GM23338 (cell line): ENCODE results near the gene ALDH16A1. TPM values are rescaled to one million over a fixed set of nuclear protein-coding genes. Genes with fewer than 3 reads are reported as not detected.

Experiments
- ATAC-seq: fragments of 200-7000 bp; cut with Tn5 transposase; 3 replicates; pipeline ENCODE4 v1.9.1; 2020
- DNase-seq: peaks from one replicate; pipeline ENCODE4 v3.0.0-alpha.2; 2015; ENCODE audit warnings: low spot score
- H2AFZ ChIP-seq: fragments of 200-600 bp; sonication (generic); 2 replicates; pipeline ENCODE4 v1.8.0; 2016; ENCODE audit warnings: antibody characterized with exemption, mild to moderate bottlenecking, moderate library complexity
- H3F3A ChIP-seq: fragments of 200-600 bp; sonication (generic); replicated peaks from 2 replicates; pipeline ENCODE4 v1.8.0; 2017; ENCODE audit warnings: antibody characterized with exemption, mixed run types, low read depth
- H3K27ac ChIP-seq: fragments of 200-600 bp; sonication (generic); 2 replicates; pipeline ENCODE4 v1.6.1; 2016; ENCODE audit warnings: low read depth
- H3K27me3 ChIP-seq: fragments of 200-600 bp; sonication (generic); 2 replicates; pipeline ENCODE4 v1.8.0; 2016; ENCODE audit warnings: mild to moderate bottlenecking, mixed run types, moderate library complexity; ENCODE audit not compliant: insufficient read depth
- H3K36me3 ChIP-seq: fragments of 200-600 bp; sonication (generic); 2 replicates; pipeline ENCODE4 v1.8.0; 2016; ENCODE audit warnings: mild to moderate bottlenecking; ENCODE audit not compliant: insufficient read depth
- H3K4me1 ChIP-seq: fragments of 200-600 bp; sonication (generic); 2 replicates; pipeline ENCODE4 v1.8.0; 2016; ENCODE audit warnings: mild to moderate bottlenecking, moderate library complexity; ENCODE audit not compliant: insufficient read depth
- H3K4me2 ChIP-seq: fragments of 200-600 bp; sonication (generic); 2 replicates; pipeline ENCODE4 v1.7.1; 2017; ENCODE audit warnings: mixed run types
- H3K4me3 ChIP-seq: fragments of 200-600 bp; sonication (generic); 2 replicates; pipeline ENCODE4 v1.6.1; 2016; ENCODE audit warnings: mixed run types
- H3K79me2 ChIP-seq: fragments of 200-600 bp; sonication (generic); replicated peaks from 2 replicates; pipeline ENCODE4 v1.8.0; 2017; ENCODE audit warnings: mild to moderate bottlenecking; ENCODE audit not compliant: insufficient read depth
- H3K9me2 ChIP-seq: fragments of 200-600 bp; sonication (generic); 2 replicates; pipeline ENCODE4 v1.8.0; 2017; ENCODE audit not compliant: insufficient read depth
- H4K20me1 ChIP-seq: fragments of 200-600 bp; sonication (generic); replicated peaks from 2 replicates; pipeline ENCODE4 v1.8.0; 2017; ENCODE audit warnings: mild to moderate bottlenecking; ENCODE audit not compliant: insufficient read depth
- H3K27ac Mint-ChIP-seq: 2 replicates; pipeline ENCODE4 v1.8.0; 2020; ENCODE audit warnings: inconsistent platforms, mild to moderate bottlenecking, moderate library complexity, mixed read lengths
- H3K27me3 Mint-ChIP-seq: 3 replicates; pipeline ENCODE4 v1.8.0; 2022; ENCODE audit warnings: low read depth, mild to moderate bottlenecking, moderate library complexity, mixed read lengths, inconsistent platforms; ENCODE audit not compliant: insufficient read depth, poor library complexity
- H3K36me3 Mint-ChIP-seq: 3 replicates; pipeline ENCODE4 v1.8.0; 2021; ENCODE audit warnings: low read depth, mild to moderate bottlenecking, inconsistent platforms, moderate library complexity, mixed read lengths
- H3K4me1 Mint-ChIP-seq: 3 replicates; pipeline ENCODE4 v1.8.0; 2020; ENCODE audit warnings: mild to moderate bottlenecking, inconsistent platforms, mixed read lengths
- H3K4me3 Mint-ChIP-seq: 3 replicates; pipeline ENCODE4 v1.8.0; 2021; ENCODE audit warnings: moderate library complexity, mild to moderate bottlenecking, inconsistent platforms, mixed read lengths
- H3K9me3 Mint-ChIP-seq: 3 replicates; pipeline ENCODE4 v1.8.0; 2020; ENCODE audit warnings: moderate library complexity, mild to moderate bottlenecking, inconsistent platforms, mixed read lengths
- CREB1 ChIP-seq: fragments of 250-450 bp; sonication (Bioruptor Pico); IDR thresholded peaks from 2 replicates; pipeline ENCODE4 v1.5.0; 2020; ENCODE audit warnings: low read depth, mild to moderate bottlenecking, moderate library complexity
- EZH2 ChIP-seq: fragments of 200-600 bp; sonication (generic); IDR thresholded peaks from one replicate; pipeline ENCODE4 v1.8.0; 2017; ENCODE audit warnings: antibody characterized with exemption, mild to moderate bottlenecking, low read depth; ENCODE audit not compliant: unreplicated experiment
- EZH2phosphoT487 ChIP-seq: fragments of 200-600 bp; sonication (generic); IDR thresholded peaks from one replicate; pipeline ENCODE4 v1.8.1; 2018; ENCODE audit warnings: antibody characterized with exemption; ENCODE audit not compliant: unreplicated experiment
- JUNB ChIP-seq: IDR thresholded peaks from one replicate; pipeline ENCODE4 v1.6.1; 2016; ENCODE audit warnings: antibody characterized with exemption; ENCODE audit not compliant: unreplicated experiment
- NANOG ChIP-seq: IDR thresholded peaks from 2 replicates; pipeline ENCODE4 v1.6.1; 2016; ENCODE audit warnings: antibody characterized with exemption, borderline replicate concordance
- STAT1 ChIP-seq: IDR thresholded peaks from one replicate; pipeline ENCODE4 v1.6.1; 2016; ENCODE audit warnings: antibody characterized with exemption; ENCODE audit not compliant: unreplicated experiment
- ZNF114 ChIP-seq: fragments of 250-450 bp; sonication (Bioruptor Pico); IDR thresholded peaks from 2 replicates; pipeline ENCODE4 v1.5.0; 2020; ENCODE audit warnings: mild to moderate bottlenecking, moderate library complexity
- ZNF331 ChIP-seq: fragments of 250-450 bp; sonication (Bioruptor Pico); IDR thresholded peaks from 2 replicates; pipeline ENCODE4 v1.5.0; 2020; ENCODE audit warnings: low read depth, mild to moderate bottlenecking, moderate library complexity
- polyA plus RNA-seq: library from polyadenylated mRNA; unstranded; fragments of >200 nt; fragmentation: Nextera tagmentation; extraction: Ambion mirVana; gene quantifications from 2 replicates; pipeline ENCODE4 v1.2.1, GENCODE V29; 2016
- total RNA-seq: library from RNA; depleted of rRNA; stranded (reverse); fragments of >200 nt; shearing (Covaris generic); gene quantifications from 2 replicates; pipeline ENCODE4 v1.2.3, GENCODE V29; 2014
- TF ChIP-seq, protein P1 (sequence below): IDR thresholded peaks from one replicate; pipeline ENCODE4 v1.6.1; 2018; ENCODE audit warnings: antibody characterized with exemption; ENCODE audit not compliant: unreplicated experiment

Gene ALDH16A1
- total and polyA plus RNA-seq, 2 experiments from 2014 or later = 16.8 to 57.3 TPM

DNA sequence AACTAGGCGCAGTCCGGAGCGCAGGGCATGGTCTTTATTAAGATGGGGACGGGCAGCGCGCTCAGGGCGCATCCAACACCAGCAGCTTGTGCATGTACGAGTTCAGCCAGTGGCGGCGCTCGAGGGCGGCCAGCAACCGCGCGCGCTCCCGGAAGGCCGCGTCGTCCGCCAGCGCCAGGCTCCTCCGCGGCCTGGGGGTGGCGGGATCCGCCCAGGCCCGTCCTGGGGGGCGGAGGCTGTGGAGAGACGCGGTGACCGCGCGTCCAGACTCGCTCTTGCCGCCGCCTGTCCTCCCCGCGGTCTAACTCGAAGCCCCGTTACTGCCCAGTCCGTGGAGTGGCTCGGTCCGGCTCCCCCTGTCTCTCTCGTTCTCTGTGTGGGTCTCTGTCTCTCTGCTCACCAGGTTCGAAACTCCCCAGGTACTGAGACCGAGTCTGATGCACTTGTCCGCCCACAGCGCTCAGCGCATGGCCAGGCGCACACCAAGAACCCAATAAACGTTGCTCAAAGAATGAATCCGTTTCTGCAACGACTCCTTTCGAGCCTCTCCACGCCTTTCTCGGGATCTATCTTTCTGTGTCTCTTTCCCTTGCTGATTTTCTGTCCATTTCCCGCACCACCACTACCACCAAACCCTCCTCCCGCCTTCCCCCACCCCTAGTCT lies 30.5 kb upstream of the ALDH16A1 start (continued):
- TF ChIP-seq EZH2phosphoT487 = no peak
- no peak for TF ChIP-seq ZNF114 (CRISPR knock-in tag)
- no peak for TF ChIP-seq ZNF331 (CRISPR knock-in tag)
- no peak for TF ChIP-seq STAT1
- no peak for TF ChIP-seq EZH2
- TF ChIP-seq NANOG = no peak

DNA sequence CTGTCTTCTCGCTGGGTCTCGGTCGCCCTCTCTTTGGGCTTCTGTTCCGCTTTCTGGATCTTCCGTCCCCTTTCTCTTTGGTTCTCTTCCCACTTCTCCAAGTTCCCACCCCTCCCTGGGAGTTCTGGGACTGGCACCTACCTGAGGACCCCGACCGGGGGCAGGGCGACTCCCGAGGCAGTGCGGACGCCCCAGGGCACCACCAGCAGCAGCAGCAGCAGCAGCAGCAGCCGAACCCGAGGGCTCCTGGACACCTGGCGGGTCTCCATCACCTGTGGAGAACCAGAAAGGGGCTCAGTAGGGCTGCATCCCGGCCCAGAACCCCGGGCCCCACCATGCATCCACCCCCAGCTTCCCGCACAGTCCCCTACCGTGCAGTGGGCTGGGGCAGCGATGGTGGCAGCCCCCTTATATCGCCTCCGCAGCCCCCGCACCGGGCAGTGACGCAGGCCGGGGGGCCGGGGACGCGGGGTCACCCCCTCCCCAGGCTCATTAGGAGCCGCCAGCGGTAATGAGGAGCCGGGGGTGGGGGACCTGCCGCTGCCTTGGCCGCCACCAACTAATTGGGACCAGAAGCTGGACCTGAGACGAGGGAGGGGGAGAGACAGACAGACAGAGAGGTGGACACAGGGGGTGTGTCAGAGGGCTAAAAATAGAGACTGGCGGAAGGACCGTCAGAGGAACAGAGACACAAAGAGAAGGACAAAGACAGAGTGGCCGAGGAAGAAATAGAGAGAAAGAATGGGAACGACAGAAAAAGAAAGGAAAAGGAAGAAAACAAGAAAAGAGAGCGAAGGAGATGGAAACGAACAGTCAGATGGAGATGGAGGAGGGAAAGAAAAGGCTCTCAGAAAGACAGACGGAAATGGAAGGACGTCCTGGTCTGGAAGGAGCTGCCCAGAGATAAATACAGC lies 29.7 kb upstream of the ALDH16A1 start, which contains the start of gene PTH2:
PTH2 (minus strand) TSS at position 371 of the 914 bp plus-strand sequence; CDS start at position 269, 102 bp downstream.
- peaks cover 3% of the 10 kb centered on the region for H3K9me3 Mint-ChIP-seq
- Histone ChIP-seq H3K4me3 (peak within 1 kb of the TSS; percentile 61), H3K27me3 (peaks cover 64% of the 10 kb centered on the region)

DNA sequence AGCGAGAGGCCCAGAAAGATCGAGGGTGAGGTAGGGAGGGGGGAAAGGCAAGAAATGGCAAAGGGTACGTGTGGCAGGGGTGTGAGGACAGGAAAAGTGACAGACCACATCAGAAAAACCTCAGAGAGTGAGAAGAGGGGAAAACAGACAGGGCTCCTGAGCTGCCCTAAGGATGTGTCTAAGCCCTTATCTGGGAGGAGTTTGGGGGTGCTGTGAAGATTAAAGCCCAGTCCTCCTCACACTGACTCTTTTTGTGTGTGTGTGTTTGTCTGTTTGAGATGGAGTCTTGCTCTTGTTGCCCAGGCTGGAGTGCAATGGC lies 29.1 kb upstream of the ALDH16A1 start:
- no peaks in the 10 kb centered on the region for H3K79me2 ChIP-seq
- ATAC-seq = no peak
- H3K27ac ChIP-seq = no peak overlapping the region
- peak overlapping the region; percentile 96; the same call in 1 of the 2 replicates for H2AFZ ChIP-seq
- Mint-ChIP-seq H3K27ac (no peak overlapping the region), H3K4me3 (peak overlapping the region; percentile 32; the same call in 2 of the 3 replicates), H3K4me1 (peaks cover 66% of the 10 kb centered on the region), H3K9me3 (peaks cover 3% of the 10 kb centered on the region), H3K27me3 (peaks cover 78% of the 10 kb centered on the region), H3K36me3 (no peaks in the 10 kb centered on the region; the same call in 2 of the 3 replicates)
- DNase-seq = no peak
- H3F3A ChIP-seq = peaks cover 34% of the 10 kb centered on the region
- H3K9me2 ChIP-seq = no peaks in the 10 kb centered on the region
- peak overlapping the region; percentile 84 for H3K4me2 ChIP-seq
- peaks cover 68% of the 10 kb centered on the region for H3K27me3 ChIP-seq
- H4K20me1 ChIP-seq = peaks cover 4% of the 10 kb centered on the region; the same call in 1 of the 2 replicates
- peak overlapping the region; percentile 61 for H3K4me3 ChIP-seq
- H3K4me1 ChIP-seq = peaks cover 46% of the 10 kb centered on the region
- H3K36me3 ChIP-seq = no peaks in the 10 kb centered on the region
- no peak for TF ChIP-seq CREB1 (CRISPR knock-in tag)
- TF ChIP-seq ZNF114 (CRISPR knock-in tag) = no peak
- TF ChIP-seq STAT1 = no peak
- no peak for TF ChIP-seq NANOG
- TF ChIP-seq, protein P1, sequence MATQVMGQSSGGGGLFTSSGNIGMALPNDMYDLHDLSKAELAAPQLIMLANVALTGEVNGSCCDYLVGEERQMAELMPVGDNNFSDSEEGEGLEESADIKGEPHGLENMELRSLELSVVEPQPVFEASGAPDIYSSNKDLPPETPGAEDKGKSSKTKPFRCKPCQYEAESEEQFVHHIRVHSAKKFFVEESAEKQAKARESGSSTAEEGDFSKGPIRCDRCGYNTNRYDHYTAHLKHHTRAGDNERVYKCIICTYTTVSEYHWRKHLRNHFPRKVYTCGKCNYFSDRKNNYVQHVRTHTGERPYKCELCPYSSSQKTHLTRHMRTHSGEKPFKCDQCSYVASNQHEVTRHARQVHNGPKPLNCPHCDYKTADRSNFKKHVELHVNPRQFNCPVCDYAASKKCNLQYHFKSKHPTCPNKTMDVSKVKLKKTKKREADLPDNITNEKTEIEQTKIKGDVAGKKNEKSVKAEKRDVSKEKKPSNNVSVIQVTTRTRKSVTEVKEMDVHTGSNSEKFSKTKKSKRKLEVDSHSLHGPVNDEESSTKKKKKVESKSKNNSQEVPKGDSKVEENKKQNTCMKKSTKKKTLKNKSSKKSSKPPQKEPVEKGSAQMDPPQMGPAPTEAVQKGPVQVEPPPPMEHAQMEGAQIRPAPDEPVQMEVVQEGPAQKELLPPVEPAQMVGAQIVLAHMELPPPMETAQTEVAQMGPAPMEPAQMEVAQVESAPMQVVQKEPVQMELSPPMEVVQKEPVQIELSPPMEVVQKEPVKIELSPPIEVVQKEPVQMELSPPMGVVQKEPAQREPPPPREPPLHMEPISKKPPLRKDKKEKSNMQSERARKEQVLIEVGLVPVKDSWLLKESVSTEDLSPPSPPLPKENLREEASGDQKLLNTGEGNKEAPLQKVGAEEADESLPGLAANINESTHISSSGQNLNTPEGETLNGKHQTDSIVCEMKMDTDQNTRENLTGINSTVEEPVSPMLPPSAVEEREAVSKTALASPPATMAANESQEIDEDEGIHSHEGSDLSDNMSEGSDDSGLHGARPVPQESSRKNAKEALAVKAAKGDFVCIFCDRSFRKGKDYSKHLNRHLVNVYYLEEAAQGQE = no peak
- no peak for TF ChIP-seq JUNB
- TF ChIP-seq ZNF331 (CRISPR knock-in tag) = no peak

More for the DNA sequence above, 29.7 kb upstream of the ALDH16A1 start, which contains the start of gene PTH2:
- peaks cover 30% of the 10 kb centered on the region for H3F3A ChIP-seq
- H3K4me2 ChIP-seq = peak within 1 kb of the TSS; percentile 84
- Mint-ChIP-seq H3K27me3 (peaks cover 73% of the 10 kb centered on the region), H3K27ac (no peak within 1 kb of the TSS), H3K4me1 (peaks cover 63% of the 10 kb centered on the region), H3K4me3 (peak within 1 kb of the TSS; percentile 70), H3K36me3 (no peaks in the 10 kb centered on the region; the same call in 2 of the 3 replicates)
- H3K36me3 ChIP-seq = no peaks in the 10 kb centered on the region
- H3K4me1 ChIP-seq = peaks cover 43% of the 10 kb centered on the region
- peaks cover 4% of the 10 kb centered on the region; the same call in 1 of the 2 replicates for H4K20me1 ChIP-seq
- H3K27ac ChIP-seq = no peak within 1 kb of the TSS
- DNase-seq = no peak
- H2AFZ ChIP-seq = peak within 1 kb of the TSS; percentile 96
- no peaks in the 10 kb centered on the region for H3K79me2 ChIP-seq
- no peaks in the 10 kb centered on the region for H3K9me2 ChIP-seq
- TF ChIP-seq EZH2 = peak; percentile 84
- TF ChIP-seq EZH2phosphoT487 = no peak
- ATAC-seq = no peak
